ENCODE results near the gene KCNAB1.

The KCNAB1 gene

DNA sequence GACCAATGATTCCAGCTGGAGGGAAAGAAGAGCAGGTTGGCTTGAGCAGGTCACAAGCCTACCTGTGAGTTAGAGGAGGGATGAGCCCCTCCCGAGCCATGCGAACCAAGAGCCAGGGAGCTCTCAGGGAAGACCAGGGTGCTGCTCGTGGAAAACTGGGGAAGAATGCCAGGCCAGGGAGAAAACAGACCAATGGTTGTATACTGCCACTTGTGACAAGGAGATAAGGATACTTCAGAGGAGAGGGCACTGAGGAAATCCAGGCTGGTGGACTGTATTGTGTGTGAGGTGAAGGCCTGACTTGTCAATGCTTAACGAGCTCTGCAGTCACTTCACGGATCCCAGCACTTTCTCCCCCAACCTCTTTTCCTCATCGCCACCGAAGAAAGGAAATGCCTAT, 256.9 kb downstream of the KCNAB1 start:
- Histone ChIP-seq H3K9me2 (replicated peaks; ENCODE audit: low read depth, low read length) (no peaks in the 10 kb centered on the region), H4K20me1 (ENCODE audit: insufficient read depth, low read length, poor library complexity, severe bottlenecking) (no peaks in the 10 kb centered on the region), H3K79me2 (ENCODE audit: insufficient read depth, low read length) (no peaks in the 10 kb centered on the region), H2AFZ (ENCODE audit: low read length) (no peak overlapping the region), H3K4me2 (ENCODE audit: low read depth, low read length, poor library complexity, severe bottlenecking) (no peak overlapping the region), H3K27me3 (ENCODE audit: insufficient read depth, low read length, poor library complexity, severe bottlenecking) (no peaks in the 10 kb centered on the region), H3K9ac (ENCODE audit: low read depth, low read length, poor library complexity, severe bottlenecking) (no peak overlapping the region), H3K4me3 (ENCODE audit: low read length, poor library complexity, severe bottlenecking) (no peak overlapping the region), H3K9me3 (ENCODE audit: insufficient read depth, low read depth, low read length) (no peaks in the 10 kb centered on the region), H3K36me3 (ENCODE audit: insufficient read depth, low read length) (no peaks in the 10 kb centered on the region), H3K4me1 (ENCODE audit: insufficient read depth, low read length, poor library complexity, severe bottlenecking) (peaks cover 20% of the 10 kb centered on the region), H3F3A (ENCODE audit: low read depth) (no peaks in the 10 kb centered on the region)
- TF ChIP-seq, protein P1, sequence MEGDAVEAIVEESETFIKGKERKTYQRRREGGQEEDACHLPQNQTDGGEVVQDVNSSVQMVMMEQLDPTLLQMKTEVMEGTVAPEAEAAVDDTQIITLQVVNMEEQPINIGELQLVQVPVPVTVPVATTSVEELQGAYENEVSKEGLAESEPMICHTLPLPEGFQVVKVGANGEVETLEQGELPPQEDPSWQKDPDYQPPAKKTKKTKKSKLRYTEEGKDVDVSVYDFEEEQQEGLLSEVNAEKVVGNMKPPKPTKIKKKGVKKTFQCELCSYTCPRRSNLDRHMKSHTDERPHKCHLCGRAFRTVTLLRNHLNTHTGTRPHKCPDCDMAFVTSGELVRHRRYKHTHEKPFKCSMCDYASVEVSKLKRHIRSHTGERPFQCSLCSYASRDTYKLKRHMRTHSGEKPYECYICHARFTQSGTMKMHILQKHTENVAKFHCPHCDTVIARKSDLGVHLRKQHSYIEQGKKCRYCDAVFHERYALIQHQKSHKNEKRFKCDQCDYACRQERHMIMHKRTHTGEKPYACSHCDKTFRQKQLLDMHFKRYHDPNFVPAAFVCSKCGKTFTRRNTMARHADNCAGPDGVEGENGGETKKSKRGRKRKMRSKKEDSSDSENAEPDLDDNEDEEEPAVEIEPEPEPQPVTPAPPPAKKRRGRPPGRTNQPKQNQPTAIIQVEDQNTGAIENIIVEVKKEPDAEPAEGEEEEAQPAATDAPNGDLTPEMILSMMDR (conservative IDR thresholded peaks at IDR 0.05; ENCODE audit: low read length): no peak

DNA sequence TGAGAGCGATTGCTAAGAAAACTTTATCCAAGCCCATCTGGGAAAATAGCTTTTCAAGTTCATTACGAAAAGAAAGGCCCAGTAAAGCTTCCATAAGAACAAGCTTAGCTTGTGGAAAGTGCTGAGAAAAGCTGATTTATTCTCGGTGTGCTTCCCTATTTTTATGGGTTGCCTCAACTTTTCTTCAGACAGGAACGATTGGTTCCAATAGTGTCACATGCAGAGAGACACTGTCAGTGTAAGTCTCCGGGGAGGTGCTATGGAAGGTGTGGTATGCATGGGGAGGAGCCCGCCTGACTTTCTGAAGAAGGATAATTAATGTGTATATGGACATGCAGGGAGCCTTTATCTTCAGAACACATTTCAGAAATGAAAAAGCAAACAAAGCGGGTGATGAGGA, 257.3 kb downstream of the KCNAB1 start:
- no peaks in the 10 kb centered on the region for H3K36me3 ChIP-seq (ENCODE audit: insufficient read depth, low read length)
- no peak overlapping the region for H2AFZ ChIP-seq (ENCODE audit: low read length)
- no peak overlapping the region for H3K4me3 ChIP-seq (ENCODE audit: low read length, poor library complexity, severe bottlenecking)
- H3K27me3 ChIP-seq (ENCODE audit: insufficient read depth, low read length, poor library complexity, severe bottlenecking): no peaks in the 10 kb centered on the region
- no peak for TF ChIP-seq EZH2phosphoT487 (IDR thresholded peaks at IDR 0.05; ENCODE audit: borderline replicate concordance)
- TF ChIP-seq, protein P1 (conservative IDR thresholded peaks at IDR 0.05; ENCODE audit: low read length): no peak
- H3K79me2 ChIP-seq (ENCODE audit: insufficient read depth, low read length): no peaks in the 10 kb centered on the region
- H3F3A ChIP-seq (ENCODE audit: low read depth): no peaks in the 10 kb centered on the region
- no peaks in the 10 kb centered on the region for H3K9me2 ChIP-seq (replicated peaks; ENCODE audit: low read depth, low read length)
- no peak overlapping the region for H3K9ac ChIP-seq (ENCODE audit: low read depth, low read length, poor library complexity, severe bottlenecking)
- no peak overlapping the region for H3K4me2 ChIP-seq (ENCODE audit: low read depth, low read length, poor library complexity, severe bottlenecking)
- H3K4me1 ChIP-seq (ENCODE audit: insufficient read depth, low read length, poor library complexity, severe bottlenecking): peaks cover 20% of the 10 kb centered on the region
- H4K20me1 ChIP-seq (ENCODE audit: insufficient read depth, low read length, poor library complexity, severe bottlenecking): no peaks in the 10 kb centered on the region
- H3K9me3 ChIP-seq (ENCODE audit: insufficient read depth, low read depth, low read length): no peaks in the 10 kb centered on the region

DNA sequence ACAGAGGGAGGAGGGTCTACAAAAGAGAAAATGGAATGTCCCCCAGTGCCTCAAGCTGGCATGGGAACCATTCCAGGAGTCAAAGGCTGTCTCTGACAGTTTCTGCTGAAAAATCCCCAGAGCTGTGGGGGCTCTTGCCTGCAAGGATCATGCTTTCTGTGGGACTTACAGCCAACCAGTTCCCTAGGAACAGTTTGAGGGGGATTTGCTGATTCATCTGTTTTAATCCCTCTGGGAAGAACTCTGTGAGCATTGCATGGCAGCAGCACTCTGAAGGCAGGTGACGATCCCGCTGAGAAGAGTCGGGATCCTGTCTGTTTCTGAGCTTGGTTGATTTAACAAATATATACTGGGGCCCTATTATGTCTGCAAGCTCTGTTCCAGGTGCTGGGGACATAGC, 258.5 kb downstream of the KCNAB1 start:
- Histone ChIP-seq H2AFZ (ENCODE audit: low read length) (no peak overlapping the region), H3K9me2 (replicated peaks; ENCODE audit: low read depth, low read length) (no peaks in the 10 kb centered on the region), H3K4me1 (ENCODE audit: insufficient read depth, low read length, poor library complexity, severe bottlenecking) (peaks cover 12% of the 10 kb centered on the region), H3K4me2 (ENCODE audit: low read depth, low read length, poor library complexity, severe bottlenecking) (no peak overlapping the region), H4K20me1 (ENCODE audit: insufficient read depth, low read length, poor library complexity, severe bottlenecking) (no peaks in the 10 kb centered on the region), H3K36me3 (ENCODE audit: insufficient read depth, low read length) (no peaks in the 10 kb centered on the region), H3K9ac (ENCODE audit: low read depth, low read length, poor library complexity, severe bottlenecking) (no peak overlapping the region), H3K4me3 (ENCODE audit: low read length, poor library complexity, severe bottlenecking) (no peak overlapping the region), H3K27me3 (ENCODE audit: insufficient read depth, low read length, poor library complexity, severe bottlenecking) (no peaks in the 10 kb centered on the region), H3K79me2 (ENCODE audit: insufficient read depth, low read length) (no peaks in the 10 kb centered on the region), H3K9me3 (ENCODE audit: insufficient read depth, low read depth, low read length) (no peaks in the 10 kb centered on the region), H3F3A (ENCODE audit: low read depth) (no peaks in the 10 kb centered on the region)
- TF ChIP-seq EZH2phosphoT487 (IDR thresholded peaks at IDR 0.05; ENCODE audit: borderline replicate concordance): no peak
- TF ChIP-seq, protein P1 (conservative IDR thresholded peaks at IDR 0.05; ENCODE audit: low read length): no peak

All from Loucy (cell line).